Measurements from ENCODE around the gene PHACTR3. TPM values are rescaled to one million over a fixed set of nuclear protein-coding genes. Genes with fewer than 3 reads are reported as not detected.

The PHACTR3 gene
- total and polyA plus RNA-seq, 2 of the 8 experiments (the other 6 are each of a cell fraction or from before 2014, with no cell fraction given): 0.05 to 0.13 TPM

GRCh38 chr20:59671661-59672471 is 67.5 kb downstream of the PHACTR3 start (continued):
- TF ChIP-seq POU5F1 (IDR thresholded peaks at IDR 0.05; ENCODE audit: low read depth, low read length) (no peak), ZNF274 (IDR thresholded peaks at IDR 0.05; ENCODE audit: borderline replicate concordance, extremely low read depth, low read length) (no peak), ATF3 (IDR thresholded peaks at IDR 0.05; ENCODE audit: insufficient read depth, low read depth, low read length) (no peak), KDM5A (IDR thresholded peaks at IDR 0.05; ENCODE audit: low read length) (no peak), RXRA (IDR thresholded peaks at IDR 0.05; ENCODE audit: insufficient read depth, low read depth, low read length) (no peak), RBBP5 (IDR thresholded peaks at IDR 0.05; ENCODE audit: borderline replicate concordance, low read depth, low read length) (no peak), CTBP2 (IDR thresholded peaks at IDR 0.05; ENCODE audit: borderline replicate concordance, insufficient read depth, insufficient read length, low read length) (no peak), SIRT6 (IDR thresholded peaks at IDR 0.05; ENCODE audit: low read length) (no peak)
